HG03457 (cell line): ENCODE measurements around the gene LYPD6B.

Experiments
- ATAC-seq: cut with Tn5 transposase; IDR thresholded peaks from one replicate; pipeline ENCODE4 v1.9.1; 2021; ENCODE audit warnings: moderate number of reproducible peaks; ENCODE audit not compliant: unreplicated experiment

LYPD6B gene

GRCh38 chr2:149039213-149039724 is 770 bp downstream of the LYPD6B start:
- ATAC-seq = no peak

GRCh38 chr2:149040451-149040850 is 2.0 kb downstream of the LYPD6B start:
- no peak for ATAC-seq

GRCh38 chr2:149041482-149041881 is 3.0 kb downstream of the LYPD6B start:
- no peak for ATAC-seq

GRCh38 chr2:149042881-149043280 is 4.4 kb downstream of the LYPD6B start:
- no peak for ATAC-seq

- no peak for ATAC-seq
Measured at GRCh38 chr2:149044500-149044899, 6.0 kb downstream of the LYPD6B start.

GRCh38 chr2:149047118-149047517 is 8.6 kb downstream of the LYPD6B start:
- ATAC-seq = no peak

GRCh38 chr2:149049142-149049541 is 10.6 kb downstream of the LYPD6B start:
- ATAC-seq = no peak

- no peak for ATAC-seq
Measured at GRCh38 chr2:149050188-149050587, 11.7 kb downstream of the LYPD6B start.

GRCh38 chr2:149055751-149056150 is 17.3 kb downstream of the LYPD6B start:
- ATAC-seq = no peak

- ATAC-seq = no peak
Measured at GRCh38 chr2:149056541-149057255, 18.2 kb downstream of the LYPD6B start.

- no peak for ATAC-seq
Measured at GRCh38 chr2:149057401-149057800, 18.9 kb downstream of the LYPD6B start.

- no peak for ATAC-seq
Measured at GRCh38 chr2:149058936-149059335, 20.4 kb downstream of the LYPD6B start.

- no peak for ATAC-seq
Measured at GRCh38 chr2:149059822-149060221, 21.3 kb downstream of the LYPD6B start.

GRCh38 chr2:149061133-149061745 is 22.7 kb downstream of the LYPD6B start:
- ATAC-seq = no peak

GRCh38 chr2:149062531-149062930 is 24.0 kb downstream of the LYPD6B start:
- no peak for ATAC-seq

- ATAC-seq = no peak
Measured at GRCh38 chr2:149063177-149063576, 24.7 kb downstream of the LYPD6B start.

GRCh38 chr2:149064365-149064841 is 25.9 kb downstream of the LYPD6B start:
- no peak for ATAC-seq

- no peak for ATAC-seq
Measured at GRCh38 chr2:149064856-149065630, 26.5 kb downstream of the LYPD6B start.

GRCh38 chr2:149068225-149068995 is 29.9 kb downstream of the LYPD6B start:
- no peak for ATAC-seq

- ATAC-seq = no peak
Measured at GRCh38 chr2:149068996-149069888, 30.7 kb downstream of the LYPD6B start.
